Left ventricle myocardium inferior (tissue), 1 donor: ENCODE data around the gene NAA20. TPM values are rescaled to one million over a fixed set of nuclear protein-coding genes. Genes with fewer than 3 reads are reported as not detected.

Source experiments
- DNase-seq: peaks from one replicate; pipeline ENCODE4 v3.0.0-alpha.2; 2020
- H3K27ac ChIP-seq: fragments of 200-600 bp; replicated peaks from 2 replicates; pipeline ENCODE4 v1.8.0; 2021
- H3K27me3 ChIP-seq: fragments of 200-600 bp; 2 replicates; pipeline ENCODE4 v1.8.0; 2021; ENCODE audit warnings: low read depth
- H3K36me3 ChIP-seq: fragments of 200-600 bp; 2 replicates; pipeline ENCODE4 v1.8.0; 2021
- H3K4me1 ChIP-seq: fragments of 200-600 bp; 2 replicates; pipeline ENCODE4 v1.8.0; 2021
- H3K4me3 ChIP-seq: fragments of 200-600 bp; 2 replicates; pipeline ENCODE4 v1.8.0; 2021; ENCODE audit warnings: mild to moderate bottlenecking, moderate library complexity
- H3K9me3 ChIP-seq: fragments of 200-600 bp; replicated peaks from 2 replicates; pipeline ENCODE4 v1.8.0; 2021
- CTCF ChIP-seq: fragments of 200-600 bp; IDR thresholded peaks from 2 replicates; pipeline ENCODE4 v1.8.0; 2021; ENCODE audit warnings: antibody characterized with exemption, mild to moderate bottlenecking, borderline replicate concordance
- intact Hi-C: fragments of 100-400 bp; cut with micrococcal nuclease; formaldehyde crosslinking; loops from one replicate; pipeline ENCODE4 v1.11.0; 2022
- total RNA-seq: library from RNA; stranded (reverse); fragmentation: NEBNext Ultra II Directional; extraction: Animal tissue kit (Norgen Biotek cat#: 25700); gene quantifications from one replicate; pipeline ENCODE4 v1.2.1, GENCODE V29; 2021
- donor health status: DM: no; HTN: yes; CAD: no; lungs with severe emphysema.

Gene NAA20
- total RNA-seq, 1 donor from 2014 or later: 67.5 TPM

DNA sequence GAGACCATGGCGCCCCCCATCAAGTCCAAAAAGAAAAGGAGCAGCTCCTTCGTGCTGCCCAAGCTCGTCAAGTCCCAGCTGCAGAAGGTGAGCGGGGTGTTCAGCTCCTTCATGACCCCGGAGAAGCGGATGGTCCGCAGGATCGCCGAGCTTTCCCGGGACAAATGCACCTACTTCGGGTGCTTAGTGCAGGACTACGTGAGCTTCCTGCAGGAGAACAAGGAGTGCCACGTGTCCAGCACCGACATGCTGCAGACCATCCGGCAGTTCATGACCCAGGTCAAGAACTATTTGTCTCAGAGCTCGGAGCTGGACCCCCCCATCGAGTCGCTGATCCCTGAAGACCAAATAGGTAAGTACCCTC, 41.7 kb upstream of the NAA20 start:
- peaks cover 90% of the 10 kb centered on the region for H3K4me1 ChIP-seq
- intact Hi-C loops: no loop called here
- H3K36me3 ChIP-seq: peaks cover 32% of the 10 kb centered on the region

DNA sequence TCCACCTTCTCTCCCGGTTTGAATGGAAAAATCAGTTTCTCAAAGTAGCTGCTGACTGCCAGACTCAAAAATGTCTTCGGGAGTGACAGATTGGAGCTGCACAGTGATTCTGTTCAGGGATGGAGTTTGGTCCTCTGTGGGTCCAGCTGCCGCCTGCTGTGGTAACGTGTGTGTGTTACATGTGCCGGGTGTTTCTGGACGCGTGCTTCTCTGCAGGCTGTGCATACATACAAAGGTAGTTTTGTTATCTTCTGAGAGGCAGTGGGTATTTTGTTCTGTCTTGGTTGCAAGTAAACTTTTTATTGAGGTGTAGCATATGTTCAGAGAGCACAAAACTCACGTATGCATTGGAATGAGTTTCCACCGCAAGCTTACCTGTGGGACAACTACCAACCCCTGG, 41.3 kb upstream of the NAA20 start:
- Histone ChIP-seq H3K27ac (peak overlapping the region; percentile 96), H3K27me3 (no peaks in the 10 kb centered on the region), H3K4me1 (peaks cover 93% of the 10 kb centered on the region), H3K4me3 (peak overlapping the region; percentile 75), H3K9me3 (no peaks in the 10 kb centered on the region), H3K36me3 (peaks cover 30% of the 10 kb centered on the region)
- DNase-seq: no peak
- TF ChIP-seq CTCF: no peak
- intact Hi-C loops: no loop called here

More for the DNA sequence above, 41.7 kb upstream of the NAA20 start:
- no peaks in the 10 kb centered on the region for H3K9me3 ChIP-seq
- peak overlapping the region; percentile 96 for H3K27ac ChIP-seq
- H3K27me3 ChIP-seq: no peaks in the 10 kb centered on the region
- H3K4me3 ChIP-seq: peak overlapping the region; percentile 75
- peak; percentile 29 for DNase-seq
- no peak for TF ChIP-seq CTCF

- Histone ChIP-seq H3K9me3 (no peaks in the 10 kb centered on the region), H3K4me1 (peaks cover 100% of the 10 kb centered on the region), H3K27ac (peak overlapping the region; percentile 96), H3K27me3 (no peaks in the 10 kb centered on the region), H3K4me3 (peak overlapping the region; percentile 75), H3K36me3 (peaks cover 26% of the 10 kb centered on the region)
- peak; percentile 70 for DNase-seq
- intact Hi-C loops: no loop called here
- no peak for TF ChIP-seq CTCF
These were observed 40.4 kb upstream of the NAA20 start for GRCh38 chr20:19976595-19977372.

DNA sequence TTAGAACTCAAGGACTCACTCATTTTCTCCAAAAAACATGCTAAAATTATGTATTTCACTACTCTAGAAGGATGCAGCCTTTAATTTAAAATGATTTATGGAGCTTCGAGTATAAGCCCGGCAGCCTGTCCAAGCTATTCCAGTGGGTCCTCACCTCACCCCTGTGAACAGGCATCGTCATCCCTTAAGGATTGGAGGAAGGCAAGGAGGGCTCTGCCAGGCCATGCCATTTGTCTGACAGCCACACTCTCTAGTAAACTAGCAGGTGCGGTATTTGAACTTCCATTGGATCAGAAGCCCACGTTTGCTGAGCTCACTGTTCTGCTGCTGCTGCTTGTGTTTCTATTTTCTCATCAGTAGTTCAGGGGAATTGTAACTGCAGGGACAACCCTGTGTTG, 39.8 kb upstream of the NAA20 start:
- no peak for DNase-seq
- no peak for TF ChIP-seq CTCF
- peak overlapping the region; percentile 75 for H3K4me3 ChIP-seq
- no peaks in the 10 kb centered on the region for H3K9me3 ChIP-seq
- H3K27ac ChIP-seq: peak overlapping the region; percentile 96
- H3K4me1 ChIP-seq: peaks cover 100% of the 10 kb centered on the region
- no peaks in the 10 kb centered on the region for H3K27me3 ChIP-seq
- intact Hi-C loops: no loop called here
- H3K36me3 ChIP-seq: peaks cover 26% of the 10 kb centered on the region

- Histone ChIP-seq H3K9me3 (no peaks in the 10 kb centered on the region), H3K36me3 (peaks cover 29% of the 10 kb centered on the region), H3K4me3 (peak overlapping the region; percentile 75), H3K4me1 (peaks cover 100% of the 10 kb centered on the region), H3K27ac (peak overlapping the region; percentile 96), H3K27me3 (no peaks in the 10 kb centered on the region)
- intact Hi-C loops: no loop called here
- TF ChIP-seq CTCF: no peak
- DNase-seq: peak; percentile 62
These were observed 38.5 kb upstream of the NAA20 start for GRCh38 chr20:19978511-19979210.
